Heart left ventricle (tissue), 16 donors: Measurements from ENCODE around the gene TEDC2. TPM values are rescaled to one million over a fixed set of nuclear protein-coding genes. Genes with fewer than 3 reads are reported as not detected.
A peak's percentile ranks its signal among the peaks of the same experiment; 100 is the strongest.

Experiments used
- ATAC-seq, 4 donors: fragments of 200-7000 bp; cut with Tn5 transposase; one replicate each; pipeline ENCODE4 v1.9.1; 2020 to 2022; ENCODE audit warnings: moderate library complexity in 4 of 4, mild to moderate bottlenecking in 3 of 4, moderate number of reproducible peaks in 1 of 4
- DNase-seq, 5 donors: peaks; one replicate each; pipeline ENCODE4 v3.0.0-alpha.2; 2020
- H3K27ac ChIP-seq, 12 donors: fragments of 200-600 bp; sonication (generic) in 4 of 12; one replicate each; pipeline versions ENCODE4 v1.5.0 to v1.8.0; 2016 to 2022; ENCODE audit warnings: mild to moderate bottlenecking in 2 of 12
- H3K27me3 ChIP-seq, 9 donors: fragments of 200-600 bp; sonication (generic) in 2 of 9; one replicate each; pipeline versions ENCODE4 v1.5.1 to v1.8.0; 2016 to 2022; ENCODE audit warnings: mild to moderate bottlenecking in 3 of 9
- H3K36me3 ChIP-seq, 9 donors: fragments of 200-600 bp; sonication (generic) in 2 of 9; one replicate each; pipeline versions ENCODE4 v1.5.0 to v1.8.0; 2018 to 2022; ENCODE audit warnings: mild to moderate bottlenecking in 2 of 9
- H3K4me1 ChIP-seq, 12 donors: fragments of 200-600 bp; sonication (generic) in 4 of 12; one replicate each; pipeline versions ENCODE4 v1.5.0 to v1.8.0; 2016 to 2022; ENCODE audit warnings: mild to moderate bottlenecking in 3 of 12
- H3K4me3 ChIP-seq, 12 donors: fragments of 200-600 bp; sonication (generic) in 4 of 12; one replicate each; pipeline versions ENCODE4 v1.5.0 to v1.8.0; 2017 to 2022; ENCODE audit warnings: mild to moderate bottlenecking in 9 of 12, moderate library complexity in 4 of 12
- H3K9me3 ChIP-seq, 12 donors: fragments of 200-600 bp; sonication (generic) in 4 of 12; one replicate each; pipeline versions ENCODE4 v1.5.0 to v1.8.0; 2016 to 2022; ENCODE audit warnings: mild to moderate bottlenecking in 1 of 12
- POLR2A ChIP-seq, 2 donors: fragments of 450-650 bp; IDR thresholded peaks; one replicate each; pipeline ENCODE4 v1.6.1; 2017; ENCODE audit warnings: antibody characterized with exemption in 2 of 2, mild to moderate bottlenecking in 2 of 2, moderate library complexity in 2 of 2
- WGBS, 4 donors: extraction: QIAGEN DNeasy Blood & Tissue Kit in 2 of 4; methylation state at CpG; one replicate each; pipeline versions ENCODE4 v1.1.5 to v1.1.7; 2013 to 2018; 5-methylcytosine and 5-hydroxymethylcytosine counted together
- intact Hi-C, 10 donors: fragments of 100-400 bp; cut with DNase I; formaldehyde crosslinking; loops; one replicate each; pipeline versions ENCODE4 v1.11.1 to v1.14.2; 2022
- polyA plus RNA-seq, 2 donors: library from polyadenylated mRNA; stranded (reverse); fragments of 200-250 nt; gene quantifications; one replicate each; pipeline ENCODE4 v1.2.3, GENCODE V29; 2013
- total RNA-seq, 9 donors: library from RNA; depleted of rRNA in 2 of 9; stranded (reverse); fragments of >200 nt in 2 of 9; fragmentation: NEBNext Ultra II Directional in 3 of 9; extraction: Animal tissue kit (Norgen Biotek cat#: 25700) in 3 of 9; gene quantifications; one replicate each; pipeline versions ENCODE4 v1.1.0 to v1.2.4, GENCODE V29; 2016 to 2023
- TF ChIP-seq, protein P1 (sequence below), 12 donors: fragments of 200-600 bp; sonication (generic) in 4 of 12; IDR thresholded peaks; one replicate each; pipeline versions ENCODE4 v1.5.0 to v1.8.0; 2018 to 2022; ENCODE audit warnings: antibody characterized with exemption in 12 of 12, mild to moderate bottlenecking in 5 of 12
- donor health status: ischemic (EF 13 %, LVEDD 7.1; RV severe dilation, severe dysfunction).
- donor health status: healthy with polysubstance abuse.
- donor health status: DM: no; HTN: yes; CAD: no.
- donor health status: DM: no; HTN: no; CAD: no.
- donor health status: ischemic (EF 25% LVEDD 6.9; RV normal size, moderate dysfunction).
- donor health status: ischemic (EF 25% LVEDD 5.7; RV mildly dilated, moderate dysfunction).
- donor health status: healthy.
- donor health status: DM: yes; HTN: yes; CAD: no.
- donor health status: ischemic (EF 35%, LVEDD 5.7; RV mildly dilated, moderate dysfunction).
- donor health status: nonischemic (EF 11% LVEDD 7.7; RV severe dilation, severe dysfunction).
- donor health status: DM: yes; HTN: yes; CAD: no.
- donor health status: PGD.
- donor health status: ischemic (EF 29% LVEDD 5.4; RV normal size, mild dysfunction).
- donor health status: nonischemic (EF 23%, LVEDD 6.1; RV moderate dilation, normal function).

The TEDC2 gene
- total and polyA plus RNA-seq, 11 donors, result 0.46 to 4.9 (median 1.2) TPM; not detected in 1

DNA sequence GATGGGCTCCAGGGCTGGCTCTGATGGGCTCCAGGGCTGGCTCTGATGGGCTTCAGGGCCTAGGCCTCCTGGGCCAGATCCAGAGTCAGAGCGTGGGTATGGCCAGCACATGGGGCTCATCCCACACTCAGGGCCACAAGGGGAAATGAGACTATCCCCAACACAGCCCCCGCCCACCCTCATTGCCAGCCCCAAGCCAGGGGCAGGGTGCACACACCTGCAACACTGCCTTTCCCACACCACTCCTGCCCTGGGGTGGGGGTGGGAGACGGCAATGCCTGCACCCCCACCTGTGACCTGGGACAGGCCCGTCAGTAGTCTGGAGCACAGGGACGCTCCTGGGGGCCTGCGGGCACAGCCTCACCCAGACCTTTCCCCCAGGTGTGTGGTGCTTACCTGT is 39.5 kb downstream of the TEDC2 start:
- 93 to 100% (median 95%) methylated on average over 4 to 6 of the region's 6 CpGs for WGBS, 4 donors
- peak in 1 of 5 donors; percentile 54 for DNase-seq
- Histone ChIP-seq H3K27ac (peak overlapping the region in 4 of 12 donors; percentile 46 to 60 (median 54)), H3K36me3 (peaks cover 0 to 19% (median 3%) of the 10 kb centered on the region in 9 donors), H3K27me3 (no peaks in the 10 kb centered on the region), H3K4me1 (peaks cover 0 to 53% (median 42%) of the 10 kb centered on the region in 12 donors), H3K9me3 (no peaks in the 10 kb centered on the region), H3K4me3 (no peak overlapping the region)
- no peak for ATAC-seq
- intact Hi-C loops, result loop anchor here in 7 of 10 donors (5.0 to 10.0 kb wide), 6 partner anchors 65 to 305 kb away; partner anchors contain the start of genes ABCA3 (in 1 of the 7), CASKIN1 (in 1 of the 7) and CCNF (in 1 of the 7)
- no peak for TF ChIP-seq POLR2A (IDR thresholded peaks at IDR 0.05)
- TF ChIP-seq, protein P1, sequence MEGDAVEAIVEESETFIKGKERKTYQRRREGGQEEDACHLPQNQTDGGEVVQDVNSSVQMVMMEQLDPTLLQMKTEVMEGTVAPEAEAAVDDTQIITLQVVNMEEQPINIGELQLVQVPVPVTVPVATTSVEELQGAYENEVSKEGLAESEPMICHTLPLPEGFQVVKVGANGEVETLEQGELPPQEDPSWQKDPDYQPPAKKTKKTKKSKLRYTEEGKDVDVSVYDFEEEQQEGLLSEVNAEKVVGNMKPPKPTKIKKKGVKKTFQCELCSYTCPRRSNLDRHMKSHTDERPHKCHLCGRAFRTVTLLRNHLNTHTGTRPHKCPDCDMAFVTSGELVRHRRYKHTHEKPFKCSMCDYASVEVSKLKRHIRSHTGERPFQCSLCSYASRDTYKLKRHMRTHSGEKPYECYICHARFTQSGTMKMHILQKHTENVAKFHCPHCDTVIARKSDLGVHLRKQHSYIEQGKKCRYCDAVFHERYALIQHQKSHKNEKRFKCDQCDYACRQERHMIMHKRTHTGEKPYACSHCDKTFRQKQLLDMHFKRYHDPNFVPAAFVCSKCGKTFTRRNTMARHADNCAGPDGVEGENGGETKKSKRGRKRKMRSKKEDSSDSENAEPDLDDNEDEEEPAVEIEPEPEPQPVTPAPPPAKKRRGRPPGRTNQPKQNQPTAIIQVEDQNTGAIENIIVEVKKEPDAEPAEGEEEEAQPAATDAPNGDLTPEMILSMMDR (IDR thresholded peaks at IDR 0.05), result no peak

DNA sequence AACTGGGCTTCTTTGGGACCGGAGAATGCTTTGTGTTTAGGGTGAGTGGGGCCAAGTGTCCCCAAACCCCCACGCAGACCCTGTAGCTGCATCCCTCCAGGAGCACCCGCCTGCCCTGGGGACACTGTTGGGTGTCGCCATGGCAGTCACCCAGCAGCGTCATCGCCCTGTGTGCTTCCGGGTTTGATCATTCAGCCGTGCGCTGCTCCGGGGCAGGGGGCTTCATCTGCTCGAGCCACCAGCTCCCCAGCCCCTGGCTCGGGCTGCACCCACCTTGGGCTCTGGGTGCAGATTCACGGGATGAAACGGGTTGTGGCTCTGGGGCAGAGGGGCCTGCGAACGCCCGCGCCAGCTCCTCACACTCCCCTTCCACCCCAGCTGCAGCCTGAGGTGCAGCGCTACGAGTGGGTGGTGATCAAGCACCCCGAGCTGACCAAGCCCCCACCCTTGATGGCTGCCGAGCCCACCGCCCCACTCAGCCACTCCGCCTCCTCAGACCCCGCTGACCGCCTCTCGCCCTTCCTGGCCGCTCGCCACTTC is 40.1 kb downstream of the TEDC2 start:
- Histone ChIP-seq H3K9me3 (no peaks in the 10 kb centered on the region), H3K4me1 (peaks cover 0 to 55% (median 42%) of the 10 kb centered on the region in 12 donors), H3K27ac (no peak overlapping the region), H3K36me3 (peaks cover 0 to 19% (median 3%) of the 10 kb centered on the region in 9 donors), H3K4me3 (no peak overlapping the region), H3K27me3 (no peaks in the 10 kb centered on the region)
- TF ChIP-seq POLR2A (IDR thresholded peaks at IDR 0.05), result no peak
- TF ChIP-seq, protein P1 (IDR thresholded peaks at IDR 0.05), result no peak
- ATAC-seq (no peak), DNase-seq (peak in 1 of 5 donors; percentile 58)
- WGBS, 4 donors, result 94 to 98% (median 95%) methylated on average over 11 to 29 of the region's 29 CpGs
- intact Hi-C loops, result loop anchor here (2.0 to 10.0 kb wide), 13 partner anchors 25 to 495 kb away; partner anchors contain the start of genes ABCA3 (in 8 of the 10), CCNF (in 5 of the 10), CASKIN1 (in 1 of the 10) and TBC1D24 (in 1 of the 10)

DNA sequence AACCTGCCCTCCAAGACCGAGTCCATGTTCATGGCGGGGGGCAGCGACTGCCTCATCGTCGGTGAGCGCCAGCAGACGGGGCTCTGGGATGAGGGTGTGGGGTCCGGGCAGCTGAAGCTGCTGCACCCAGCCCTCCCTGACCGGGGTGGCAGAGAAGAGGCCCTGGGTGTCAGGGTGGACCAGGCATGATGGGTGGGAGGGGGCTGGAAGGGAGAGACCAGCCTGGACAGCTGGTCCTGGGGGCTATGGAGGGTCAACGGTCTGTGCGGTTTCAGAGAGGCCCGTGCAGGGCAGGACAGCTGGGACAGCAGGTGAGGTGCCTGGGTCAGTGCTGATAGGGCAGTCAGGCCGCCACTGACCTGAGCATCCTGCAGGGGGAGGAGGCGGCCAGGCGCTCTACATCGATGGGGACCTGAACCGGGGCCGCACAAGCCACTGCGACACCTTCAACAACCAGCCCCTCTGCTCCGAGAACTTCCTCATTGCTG is 40.6 kb downstream of the TEDC2 start:
- Histone ChIP-seq H3K4me3 (no peak overlapping the region), H3K36me3 (peaks cover 0 to 19% (median 3%) of the 10 kb centered on the region in 9 donors), H3K4me1 (peaks cover 0 to 60% (median 42%) of the 10 kb centered on the region in 12 donors), H3K9me3 (no peaks in the 10 kb centered on the region), H3K27me3 (no peaks in the 10 kb centered on the region), H3K27ac (no peak overlapping the region)
- ATAC-seq (no peak), DNase-seq (peak in 1 of 5 donors; percentile 64)
- TF ChIP-seq, protein P1 (IDR thresholded peaks at IDR 0.05), result no peak
- TF ChIP-seq POLR2A (IDR thresholded peaks at IDR 0.05), result no peak
- WGBS, 4 donors, result 84 to 89% (median 87%) methylated on average over 8 to 20 of the region's 20 CpGs
- intact Hi-C loops, result loop anchor here in 9 of 10 donors (2.0 to 10.0 kb wide), 10 partner anchors 26 to 496 kb away; partner anchors contain the start of genes ABCA3 (in 7 of the 9), CCNF (in 4 of the 9), TBC1D24 (in 1 of the 9) and ZNF598 (in 1 of the 9)
